Subcutaneous adipose tissue (tissue), 4 donors: Measurements from ENCODE around the gene GIMAP8. TPM values are rescaled to one million over a fixed set of nuclear protein-coding genes. Genes with fewer than 3 reads are reported as not detected.

Source experiments
- total RNA-seq, 4 donors: library from RNA; depleted of rRNA; stranded (reverse); fragments of >200 nt; gene quantifications; one replicate each; pipeline ENCODE4 v1.1.0, GENCODE V29; 2016
- TF ChIP-seq, protein P1 (sequence below): fragments of 450-650 bp; IDR thresholded peaks from one replicate; pipeline ENCODE4 v1.5.1; 2016; ENCODE audit warnings: low read depth, mild to moderate bottlenecking, control low read depth, antibody characterized with exemption, moderate library complexity

GIMAP8 gene
- total RNA-seq, 4 donors from 2014 or later, result 9.9 to 29.0 (median 15.0) TPM

DNA sequence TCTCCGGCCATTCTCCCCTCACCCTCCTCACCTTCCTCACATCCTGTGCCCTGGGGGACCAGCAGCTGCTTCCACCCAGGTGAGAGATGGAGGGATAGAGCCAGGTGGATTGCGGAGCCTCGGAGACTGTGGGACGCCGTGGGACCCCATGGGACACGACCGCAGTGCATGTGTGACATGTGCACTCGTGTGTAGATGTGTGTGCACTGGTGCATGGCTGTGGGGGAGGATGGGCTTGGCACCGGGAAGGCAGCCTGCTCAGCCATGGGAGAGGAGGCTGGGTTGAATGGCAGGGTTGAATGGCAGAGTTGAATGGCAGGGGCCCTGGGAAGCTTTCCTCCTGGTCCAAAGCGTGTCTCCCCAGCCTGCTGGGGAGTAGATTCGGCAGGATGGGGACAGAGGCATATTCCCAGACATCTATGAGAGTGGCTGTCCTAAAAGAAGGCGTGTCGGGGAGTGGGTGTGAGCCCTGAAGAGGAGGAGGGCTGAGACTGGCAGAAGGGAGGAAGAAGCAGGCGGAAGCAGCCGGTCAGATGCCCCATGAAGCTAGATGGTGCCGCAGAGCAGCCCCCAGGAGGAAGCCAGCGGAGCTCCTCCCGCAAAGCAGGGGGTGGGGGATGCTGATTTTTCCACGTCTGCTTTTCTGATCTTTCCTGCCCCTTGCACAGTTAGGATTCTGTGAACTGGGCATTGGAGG is 815 bp downstream of the GIMAP8 start:
- TF ChIP-seq, protein P1, sequence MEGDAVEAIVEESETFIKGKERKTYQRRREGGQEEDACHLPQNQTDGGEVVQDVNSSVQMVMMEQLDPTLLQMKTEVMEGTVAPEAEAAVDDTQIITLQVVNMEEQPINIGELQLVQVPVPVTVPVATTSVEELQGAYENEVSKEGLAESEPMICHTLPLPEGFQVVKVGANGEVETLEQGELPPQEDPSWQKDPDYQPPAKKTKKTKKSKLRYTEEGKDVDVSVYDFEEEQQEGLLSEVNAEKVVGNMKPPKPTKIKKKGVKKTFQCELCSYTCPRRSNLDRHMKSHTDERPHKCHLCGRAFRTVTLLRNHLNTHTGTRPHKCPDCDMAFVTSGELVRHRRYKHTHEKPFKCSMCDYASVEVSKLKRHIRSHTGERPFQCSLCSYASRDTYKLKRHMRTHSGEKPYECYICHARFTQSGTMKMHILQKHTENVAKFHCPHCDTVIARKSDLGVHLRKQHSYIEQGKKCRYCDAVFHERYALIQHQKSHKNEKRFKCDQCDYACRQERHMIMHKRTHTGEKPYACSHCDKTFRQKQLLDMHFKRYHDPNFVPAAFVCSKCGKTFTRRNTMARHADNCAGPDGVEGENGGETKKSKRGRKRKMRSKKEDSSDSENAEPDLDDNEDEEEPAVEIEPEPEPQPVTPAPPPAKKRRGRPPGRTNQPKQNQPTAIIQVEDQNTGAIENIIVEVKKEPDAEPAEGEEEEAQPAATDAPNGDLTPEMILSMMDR, result no peak

DNA sequence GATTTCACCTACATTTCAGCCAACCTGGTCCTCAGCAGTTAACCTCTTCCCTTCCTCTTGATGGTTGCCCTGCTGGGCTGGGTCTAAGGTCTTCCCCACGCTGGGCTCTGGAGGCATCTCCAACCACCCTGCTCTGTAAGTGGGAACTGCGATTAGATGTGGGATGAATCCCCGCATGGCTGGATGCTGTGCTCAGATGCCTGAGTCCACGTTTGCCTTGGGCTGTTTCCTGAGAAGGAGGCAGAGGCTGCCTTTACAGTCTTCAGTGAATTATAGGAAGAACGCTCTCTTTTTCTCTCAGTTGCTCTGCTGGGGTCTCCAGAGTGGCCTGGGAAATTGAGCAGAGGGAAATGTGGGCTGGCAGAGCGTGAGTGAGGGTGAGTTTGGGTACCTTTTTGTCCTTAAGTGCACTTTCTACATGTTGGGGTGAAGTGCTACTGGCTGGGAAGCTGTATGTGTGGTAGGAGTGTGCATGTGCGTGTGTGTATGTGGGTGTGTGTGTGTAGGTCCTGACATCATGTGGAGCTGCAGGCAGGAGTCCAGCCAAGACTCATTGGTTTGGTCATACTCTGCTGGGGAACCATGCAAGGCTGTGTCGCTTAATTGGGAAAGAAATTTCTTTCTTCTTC is 1.5 kb downstream of the GIMAP8 start:
- TF ChIP-seq, protein P1, result no peak

DNA sequence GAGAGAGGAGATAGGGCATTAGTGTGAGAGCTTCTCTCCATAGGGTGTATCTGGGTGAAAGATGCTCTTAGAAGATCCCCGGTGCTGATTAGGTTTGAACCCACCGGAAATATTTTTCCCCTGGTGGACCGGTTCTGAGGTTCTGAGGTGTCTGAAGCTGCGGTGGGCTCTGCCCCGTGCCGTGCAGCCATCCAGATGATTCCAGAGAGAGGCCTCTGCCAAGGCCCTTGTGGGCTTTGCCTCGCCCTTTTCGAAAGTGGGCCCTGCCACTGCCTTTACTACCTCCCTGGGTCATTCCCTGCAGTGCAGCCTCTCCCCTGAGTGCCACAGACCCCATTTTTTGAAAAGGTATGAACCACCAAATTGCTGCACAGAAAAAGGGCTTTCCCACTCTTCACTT is 2.8 kb downstream of the GIMAP8 start:
- TF ChIP-seq, protein P1, result no peak

DNA sequence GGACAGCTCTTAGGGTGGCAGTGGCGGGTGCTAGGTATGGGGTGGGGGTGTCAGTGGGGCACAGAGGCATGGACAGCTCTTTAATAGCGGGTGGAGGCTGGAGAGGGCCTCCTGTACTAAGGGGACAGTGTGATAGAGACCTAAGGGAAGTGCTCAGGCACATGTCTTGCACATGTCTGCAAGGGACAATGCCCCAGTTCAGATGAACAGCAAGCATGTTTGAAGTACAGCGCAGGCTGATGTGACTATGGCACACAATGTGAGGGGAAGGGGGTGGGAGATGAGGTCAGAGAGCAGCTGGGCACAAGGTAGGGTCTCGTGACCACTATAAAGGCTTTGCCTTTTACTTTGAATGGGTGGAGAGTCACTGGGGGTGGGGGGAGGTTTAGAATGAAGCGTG is 3.5 kb downstream of the GIMAP8 start:
- TF ChIP-seq, protein P1, result no peak

DNA sequence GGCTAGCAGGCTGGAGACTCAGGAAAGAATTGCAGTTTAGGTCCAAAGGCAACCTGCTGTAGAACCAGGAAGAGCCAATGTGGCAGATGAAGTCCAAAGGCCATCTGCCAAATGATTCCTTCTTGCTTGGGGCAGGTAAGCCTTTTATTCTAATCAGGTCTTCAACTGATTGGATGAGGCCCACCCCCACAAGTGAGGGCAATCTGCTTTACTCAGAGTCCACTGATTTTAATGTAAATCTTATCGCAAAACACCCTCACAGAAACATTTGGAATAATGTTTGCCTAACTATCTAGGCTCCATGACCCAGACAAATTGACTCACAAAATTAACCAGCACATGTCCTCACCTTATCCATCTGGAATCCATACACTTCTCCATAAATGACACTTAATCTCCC is 7.8 kb downstream of the GIMAP8 start:
- TF ChIP-seq, protein P1, result no peak

DNA sequence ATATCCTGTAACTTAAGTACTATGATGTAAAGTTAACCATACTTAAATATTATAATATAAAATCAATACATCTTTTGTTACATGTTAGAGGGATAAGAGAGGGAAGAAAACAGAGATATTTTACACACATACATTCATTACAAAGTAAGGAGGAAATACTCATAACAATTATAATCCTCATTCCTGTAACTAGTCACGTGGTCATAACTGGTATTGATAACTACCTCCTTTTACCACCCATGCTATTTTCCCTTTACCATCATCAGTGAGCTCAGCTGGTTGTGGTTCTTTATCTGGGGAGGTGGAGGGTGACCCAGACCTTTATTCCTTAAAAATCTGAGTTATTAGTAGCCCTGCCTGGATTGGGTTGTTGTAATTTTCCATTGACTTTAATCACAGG is 8.3 kb downstream of the GIMAP8 start:
- TF ChIP-seq, protein P1, result no peak

DNA sequence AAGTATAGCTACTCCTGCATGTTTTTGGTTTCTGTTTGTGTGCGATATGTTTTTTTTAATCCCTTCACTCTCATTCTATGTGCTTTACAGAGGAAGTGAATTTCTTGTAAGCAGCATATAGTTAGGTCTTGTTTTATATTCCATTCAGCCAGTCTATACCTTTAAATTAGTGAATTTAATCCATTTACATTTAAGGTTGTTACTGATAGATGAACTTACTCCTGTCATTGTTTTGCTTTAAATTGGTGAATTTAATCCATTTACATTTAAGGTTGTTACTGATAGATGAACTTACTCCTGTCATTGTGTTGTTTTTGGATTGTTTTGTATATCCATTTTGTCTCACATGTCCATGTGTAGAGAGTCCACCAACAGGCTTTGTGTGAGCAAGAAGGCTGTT is 11.1 kb downstream of the GIMAP8 start:
- TF ChIP-seq, protein P1, result no peak
